Tibial nerve (tissue), 4 donors: ENCODE measurements around the gene DLGAP4.

Experiments
- CTCF ChIP-seq, 5 experiments: fragments of 200-600 bp in 3 of 5; fragments of 450-650 bp in 2 of 5; sonication (generic) in 3 of 5; IDR thresholded peaks; one replicate each; pipeline ENCODE4 v1.5.1; 2016 to 2019; ENCODE audit warnings: antibody characterized with exemption in 5 of 5, mild to moderate bottlenecking in 3 of 5, moderate library complexity in 2 of 5
- EP300 ChIP-seq, 2 donors: sonication (generic); formaldehyde crosslinking; IDR thresholded peaks; one replicate each; pipeline ENCODE4 v1.6.1; 2017; ENCODE audit warnings: antibody characterized with exemption in 2 of 2, mild to moderate bottlenecking in 1 of 2
- POLR2A ChIP-seq, 2 donors: fragments of 450-650 bp; IDR thresholded peaks; one replicate each; pipeline ENCODE4 v1.6.1; 2017; ENCODE audit warnings: antibody characterized with exemption in 2 of 2, mild to moderate bottlenecking in 2 of 2, moderate library complexity in 2 of 2

- TF ChIP-seq CTCF (IDR thresholded peaks at IDR 0.05) (no peak), POLR2A (IDR thresholded peaks at IDR 0.05) (no peak), EP300 (IDR thresholded peaks at IDR 0.05) (no peak)
Observed at GRCh38 chr20:36261389-36262105, 44.6 kb upstream of the DLGAP4 start.
